WTC11 (cell line): ENCODE measurements around the gene HCST. TPM values are rescaled to one million over a fixed set of nuclear protein-coding genes. Genes with fewer than 3 reads are reported as not detected.

Experiments
- ATAC-seq: fragments of 200-7000 bp; cut with Tn5 transposase; 2 replicates; pipeline ENCODE4 v1.10.0; 2021; ENCODE audit warnings: mild to moderate bottlenecking, moderate library complexity
- CTCF ChIA-PET: fragments of 300-600 bp; sonication (Branson Sonifier 250); formaldehyde crosslinking; loops from one replicate; lab custom pipeline; 2021; ENCODE audit warnings: antibody characterized with exemption; lab: Charles Lee
- POLR2A ChIA-PET: fragments of 350-600 bp; sonication (Branson Sonifier 250); formaldehyde crosslinking; loops from one replicate; lab custom pipeline; 2021; ENCODE audit warnings: antibody characterized with exemption; lab: Charles Lee
- DNase-seq: peaks from one replicate; pipeline ENCODE4 v3.0.0; 2021; ENCODE audit warnings: low spot score
- H3K27ac Mint-ChIP-seq: 2 replicates; pipeline ENCODE4 v1.8.0; 2021; ENCODE audit warnings: mixed read lengths
- H3K27me3 Mint-ChIP-seq: 2 replicates; pipeline ENCODE4 v1.8.0; 2021; ENCODE audit warnings: low read depth, mild to moderate bottlenecking, moderate library complexity, mixed read lengths
- H3K36me3 Mint-ChIP-seq: 2 replicates; pipeline ENCODE4 v1.8.0; 2021; ENCODE audit warnings: mixed read lengths
- H3K4me1 Mint-ChIP-seq: 2 replicates; pipeline ENCODE4 v1.8.0; 2022; ENCODE audit warnings: mixed read lengths
- H3K4me3 Mint-ChIP-seq: 2 replicates; pipeline ENCODE4 v1.8.0; 2021; ENCODE audit warnings: mild to moderate bottlenecking, moderate library complexity, mixed read lengths
- H3K9me3 Mint-ChIP-seq: 2 replicates; pipeline ENCODE4 v1.8.0; 2021; ENCODE audit warnings: mixed read lengths
- FOXK1 ChIP-seq: sonication (generic); formaldehyde crosslinking; IDR thresholded peaks from 2 replicates; pipeline ENCODE4 v1.8.0; 2022; ENCODE audit warnings: mild to moderate bottlenecking, moderate library complexity, missing genetic modification reagents
- KAT7 ChIP-seq: sonication (generic); formaldehyde crosslinking; IDR thresholded peaks from 2 replicates; pipeline ENCODE4 v1.8.1; 2023; ENCODE audit warnings: missing genetic modification reagents, mild to moderate bottlenecking, borderline replicate concordance
- TCF7 ChIP-seq: sonication (generic); formaldehyde crosslinking; IDR thresholded peaks from 2 replicates; pipeline ENCODE4 v1.8.0; 2022; ENCODE audit warnings: mild to moderate bottlenecking, low read depth, missing genetic modification reagents, moderate library complexity
- TP53 ChIP-seq: sonication (generic); formaldehyde crosslinking; IDR thresholded peaks from 2 replicates; pipeline ENCODE4 v1.8.1; 2023; ENCODE audit warnings: mild to moderate bottlenecking, missing genetic modification reagents
- total RNA-seq: library from RNA; stranded (reverse); gene quantifications from 3 replicates; pipeline ENCODE4 v1.2.3, GENCODE V29; 2021
- TF ChIP-seq, protein P1 (sequence below): sonication (generic); formaldehyde crosslinking; conservative IDR thresholded peaks from 2 replicates; pipeline ENCODE4 v1.8.1; 2023; ENCODE audit warnings: mild to moderate bottlenecking, low read depth, missing genetic modification reagents, moderate library complexity
- TF ChIP-seq, protein P2 (sequence below): sonication (generic); formaldehyde crosslinking; IDR thresholded peaks from 2 replicates; pipeline ENCODE4 v1.8.1; 2023; ENCODE audit warnings: mild to moderate bottlenecking, missing genetic modification reagents, moderate library complexity
- TF ChIP-seq, protein P3 (sequence below): fragments of 250-450 bp; sonication (Bioruptor Pico); conservative IDR thresholded peaks from 2 replicates; pipeline ENCODE4 v1.9.0; 2021; ENCODE audit warnings: mild to moderate bottlenecking
- TF ChIP-seq, protein P4 (sequence below): sonication (generic); formaldehyde crosslinking; IDR thresholded peaks from 2 replicates; pipeline ENCODE4 v1.8.1; 2022; ENCODE audit warnings: mild to moderate bottlenecking, moderate library complexity, missing genetic modification reagents
- TF ChIP-seq, protein P5 (sequence below): fragments of 250-450 bp; sonication (Bioruptor Pico); IDR thresholded peaks from 2 replicates; pipeline ENCODE4 v1.9.0; 2021; ENCODE audit warnings: mild to moderate bottlenecking, borderline replicate concordance
- TF ChIP-seq, protein P6 (sequence below): fragments of 250-450 bp; sonication (Bioruptor Pico); IDR thresholded peaks from 2 replicates; pipeline ENCODE4 v2.1.2; 2022; ENCODE audit warnings: mild to moderate bottlenecking, moderate library complexity
- TF ChIP-seq, protein P7 (sequence below): sonication (generic); formaldehyde crosslinking; IDR thresholded peaks from 2 replicates; pipeline ENCODE4 v1.8.1; 2022; ENCODE audit warnings: missing genetic modification reagents, borderline replicate concordance
- TF ChIP-seq, protein P8 (sequence below): fragments of 250-450 bp; sonication (Bioruptor Pico); IDR thresholded peaks from 2 replicates; pipeline ENCODE4 v1.9.0; 2021; ENCODE audit warnings: mild to moderate bottlenecking

The HCST gene
- total RNA-seq, 1 experiment from 2014 or later, result 1.9 TPM

DNA sequence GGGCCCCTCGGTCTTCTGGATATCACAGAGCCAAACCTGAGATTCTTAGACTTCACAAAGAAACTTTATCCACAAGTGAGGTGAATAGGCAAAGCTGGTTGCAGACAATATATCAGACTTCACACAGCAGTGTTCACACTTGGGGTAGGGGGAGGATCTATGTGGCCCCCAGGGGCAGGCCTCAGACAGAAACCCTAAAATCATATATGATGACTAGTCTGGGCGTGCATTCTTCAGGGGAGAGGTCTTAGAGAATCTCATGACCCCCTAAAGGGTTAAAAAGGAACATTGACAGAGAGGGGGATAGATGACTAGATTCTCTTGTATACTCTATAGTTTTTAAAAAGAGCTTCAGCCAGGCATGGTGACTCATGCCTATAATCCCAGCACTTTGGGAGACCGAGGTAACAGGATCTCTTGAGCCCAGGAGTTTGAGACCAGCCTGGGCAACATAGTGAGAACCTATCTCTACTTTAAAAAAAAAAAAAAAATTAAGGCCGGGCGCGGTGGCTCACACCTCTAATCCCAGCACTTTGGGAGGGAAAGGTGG lies 2.9 kb downstream of the HCST start:
- TF ChIP-seq FOXK1 (no peak), KAT7 (CRISPR knock-in tag) (no peak), TCF7 (no peak), TP53 (CRISPR knock-in tag) (no peak)
- TF ChIP-seq, protein P1, sequence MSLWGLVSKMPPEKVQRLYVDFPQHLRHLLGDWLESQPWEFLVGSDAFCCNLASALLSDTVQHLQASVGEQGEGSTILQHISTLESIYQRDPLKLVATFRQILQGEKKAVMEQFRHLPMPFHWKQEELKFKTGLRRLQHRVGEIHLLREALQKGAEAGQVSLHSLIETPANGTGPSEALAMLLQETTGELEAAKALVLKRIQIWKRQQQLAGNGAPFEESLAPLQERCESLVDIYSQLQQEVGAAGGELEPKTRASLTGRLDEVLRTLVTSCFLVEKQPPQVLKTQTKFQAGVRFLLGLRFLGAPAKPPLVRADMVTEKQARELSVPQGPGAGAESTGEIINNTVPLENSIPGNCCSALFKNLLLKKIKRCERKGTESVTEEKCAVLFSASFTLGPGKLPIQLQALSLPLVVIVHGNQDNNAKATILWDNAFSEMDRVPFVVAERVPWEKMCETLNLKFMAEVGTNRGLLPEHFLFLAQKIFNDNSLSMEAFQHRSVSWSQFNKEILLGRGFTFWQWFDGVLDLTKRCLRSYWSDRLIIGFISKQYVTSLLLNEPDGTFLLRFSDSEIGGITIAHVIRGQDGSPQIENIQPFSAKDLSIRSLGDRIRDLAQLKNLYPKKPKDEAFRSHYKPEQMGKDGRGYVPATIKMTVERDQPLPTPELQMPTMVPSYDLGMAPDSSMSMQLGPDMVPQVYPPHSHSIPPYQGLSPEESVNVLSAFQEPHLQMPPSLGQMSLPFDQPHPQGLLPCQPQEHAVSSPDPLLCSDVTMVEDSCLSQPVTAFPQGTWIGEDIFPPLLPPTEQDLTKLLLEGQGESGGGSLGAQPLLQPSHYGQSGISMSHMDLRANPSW (CRISPR knock-in tag), result no peak
- H3K27me3 Mint-ChIP-seq, result peaks cover 18% of the 10 kb centered on the region
- ChIA-PET CTCF (interaction anchor here (0.7 kb wide), 1 partner anchor 112 kb away, joined by 4 read pairs; no protein-coding TSS in a partner anchor), POLR2A (no interaction called here)
- DNase-seq (no peak), ATAC-seq (no peak)
- no peak overlapping the region for H3K4me3 Mint-ChIP-seq
- peaks cover 35% of the 10 kb centered on the region for H3K4me1 Mint-ChIP-seq
- H3K27ac Mint-ChIP-seq, result no peak overlapping the region
- no peaks in the 10 kb centered on the region for H3K9me3 Mint-ChIP-seq
- H3K36me3 Mint-ChIP-seq, result no peaks in the 10 kb centered on the region

DNA sequence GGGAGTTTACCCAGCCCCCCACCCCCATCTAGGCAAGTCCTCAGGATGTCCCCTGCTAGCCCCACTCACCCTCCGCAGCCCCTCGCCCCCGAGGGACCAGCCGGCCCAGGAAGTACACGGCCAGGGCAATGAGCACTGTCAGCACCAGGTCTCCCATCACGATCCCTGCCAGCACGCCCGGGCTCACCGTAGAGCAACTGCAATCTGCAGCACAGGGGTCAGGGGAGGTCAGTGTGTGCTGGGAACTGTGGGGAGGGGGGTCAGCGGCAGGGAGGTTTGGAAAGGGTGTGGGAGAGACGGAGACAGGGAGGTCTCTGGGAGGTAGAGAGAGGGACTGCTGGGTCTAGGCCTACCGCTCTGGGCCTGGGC lies 5.0 kb downstream of the HCST start:
- TF ChIP-seq, protein P2, sequence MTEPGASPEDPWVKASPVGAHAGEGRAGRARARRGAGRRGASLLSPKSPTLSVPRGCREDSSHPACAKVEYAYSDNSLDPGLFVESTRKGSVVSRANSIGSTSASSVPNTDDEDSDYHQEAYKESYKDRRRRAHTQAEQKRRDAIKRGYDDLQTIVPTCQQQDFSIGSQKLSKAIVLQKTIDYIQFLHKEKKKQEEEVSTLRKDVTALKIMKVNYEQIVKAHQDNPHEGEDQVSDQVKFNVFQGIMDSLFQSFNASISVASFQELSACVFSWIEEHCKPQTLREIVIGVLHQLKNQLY (CRISPR knock-in tag), result no peak
- TF ChIP-seq, protein P3, sequence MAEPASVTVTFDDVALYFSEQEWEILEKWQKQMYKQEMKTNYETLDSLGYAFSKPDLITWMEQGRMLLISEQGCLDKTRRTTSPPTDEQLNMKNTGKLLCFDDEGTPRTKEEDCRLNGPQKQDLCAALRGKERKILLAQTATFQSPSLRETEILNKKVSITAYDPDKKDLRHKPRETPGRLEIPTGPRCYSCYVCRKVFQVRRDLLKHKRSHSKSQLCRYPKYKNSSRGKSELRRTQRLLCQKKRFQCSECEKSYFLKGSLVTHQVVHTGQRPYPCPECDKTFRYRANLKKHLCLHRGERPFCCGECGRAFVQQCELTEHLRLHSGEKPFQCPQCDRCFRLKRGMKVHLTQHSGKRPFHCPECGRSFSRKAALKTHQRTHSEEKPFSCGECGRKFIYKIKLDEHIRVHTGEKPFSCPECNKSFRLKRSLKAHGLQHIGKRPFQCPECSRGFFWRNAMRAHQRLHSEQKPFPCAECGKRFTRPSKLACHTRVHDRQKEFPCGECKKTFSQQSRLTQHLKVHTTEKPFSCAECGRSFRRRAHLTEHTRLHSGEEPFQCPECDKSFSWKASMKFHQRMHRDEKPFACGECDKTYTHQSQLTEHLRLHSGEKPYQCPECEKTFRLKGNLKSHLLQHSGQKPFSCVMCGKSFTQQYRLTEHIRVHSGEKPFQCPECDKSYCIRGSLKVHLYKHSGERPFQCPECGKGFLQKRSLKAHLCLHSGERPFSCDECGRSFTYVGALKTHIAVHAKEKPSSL (CRISPR knock-in tag), result no peak
- TF ChIP-seq, protein P4, sequence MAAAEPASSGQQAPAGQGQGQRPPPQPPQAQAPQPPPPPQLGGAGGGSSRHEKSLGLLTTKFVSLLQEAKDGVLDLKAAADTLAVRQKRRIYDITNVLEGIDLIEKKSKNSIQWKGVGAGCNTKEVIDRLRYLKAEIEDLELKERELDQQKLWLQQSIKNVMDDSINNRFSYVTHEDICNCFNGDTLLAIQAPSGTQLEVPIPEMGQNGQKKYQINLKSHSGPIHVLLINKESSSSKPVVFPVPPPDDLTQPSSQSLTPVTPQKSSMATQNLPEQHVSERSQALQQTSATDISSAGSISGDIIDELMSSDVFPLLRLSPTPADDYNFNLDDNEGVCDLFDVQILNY (CRISPR knock-in tag), result no peak
- TF ChIP-seq, protein P5, sequence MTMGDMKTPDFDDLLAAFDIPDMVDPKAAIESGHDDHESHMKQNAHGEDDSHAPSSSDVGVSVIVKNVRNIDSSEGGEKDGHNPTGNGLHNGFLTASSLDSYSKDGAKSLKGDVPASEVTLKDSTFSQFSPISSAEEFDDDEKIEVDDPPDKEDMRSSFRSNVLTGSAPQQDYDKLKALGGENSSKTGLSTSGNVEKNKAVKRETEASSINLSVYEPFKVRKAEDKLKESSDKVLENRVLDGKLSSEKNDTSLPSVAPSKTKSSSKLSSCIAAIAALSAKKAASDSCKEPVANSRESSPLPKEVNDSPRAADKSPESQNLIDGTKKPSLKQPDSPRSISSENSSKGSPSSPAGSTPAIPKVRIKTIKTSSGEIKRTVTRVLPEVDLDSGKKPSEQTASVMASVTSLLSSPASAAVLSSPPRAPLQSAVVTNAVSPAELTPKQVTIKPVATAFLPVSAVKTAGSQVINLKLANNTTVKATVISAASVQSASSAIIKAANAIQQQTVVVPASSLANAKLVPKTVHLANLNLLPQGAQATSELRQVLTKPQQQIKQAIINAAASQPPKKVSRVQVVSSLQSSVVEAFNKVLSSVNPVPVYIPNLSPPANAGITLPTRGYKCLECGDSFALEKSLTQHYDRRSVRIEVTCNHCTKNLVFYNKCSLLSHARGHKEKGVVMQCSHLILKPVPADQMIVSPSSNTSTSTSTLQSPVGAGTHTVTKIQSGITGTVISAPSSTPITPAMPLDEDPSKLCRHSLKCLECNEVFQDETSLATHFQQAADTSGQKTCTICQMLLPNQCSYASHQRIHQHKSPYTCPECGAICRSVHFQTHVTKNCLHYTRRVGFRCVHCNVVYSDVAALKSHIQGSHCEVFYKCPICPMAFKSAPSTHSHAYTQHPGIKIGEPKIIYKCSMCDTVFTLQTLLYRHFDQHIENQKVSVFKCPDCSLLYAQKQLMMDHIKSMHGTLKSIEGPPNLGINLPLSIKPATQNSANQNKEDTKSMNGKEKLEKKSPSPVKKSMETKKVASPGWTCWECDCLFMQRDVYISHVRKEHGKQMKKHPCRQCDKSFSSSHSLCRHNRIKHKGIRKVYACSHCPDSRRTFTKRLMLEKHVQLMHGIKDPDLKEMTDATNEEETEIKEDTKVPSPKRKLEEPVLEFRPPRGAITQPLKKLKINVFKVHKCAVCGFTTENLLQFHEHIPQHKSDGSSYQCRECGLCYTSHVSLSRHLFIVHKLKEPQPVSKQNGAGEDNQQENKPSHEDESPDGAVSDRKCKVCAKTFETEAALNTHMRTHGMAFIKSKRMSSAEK (CRISPR knock-in tag), result no peak
- TF ChIP-seq, all 79 proteins: peak for 0
- POLR2A ChIA-PET, result no interaction called here
- no peaks in the 10 kb centered on the region for H3K36me3 Mint-ChIP-seq
- CTCF ChIA-PET, result no interaction called here
- DNase-seq (no peak), ATAC-seq (no peak; the same call in 1 of the 2 replicates)
- no peaks in the 10 kb centered on the region for H3K9me3 Mint-ChIP-seq
- no peak overlapping the region for H3K4me3 Mint-ChIP-seq
- H3K4me1 Mint-ChIP-seq, result peaks cover 28% of the 10 kb centered on the region
- peaks cover 13% of the 10 kb centered on the region for H3K27me3 Mint-ChIP-seq
- H3K27ac Mint-ChIP-seq, result no peak overlapping the region

DNA sequence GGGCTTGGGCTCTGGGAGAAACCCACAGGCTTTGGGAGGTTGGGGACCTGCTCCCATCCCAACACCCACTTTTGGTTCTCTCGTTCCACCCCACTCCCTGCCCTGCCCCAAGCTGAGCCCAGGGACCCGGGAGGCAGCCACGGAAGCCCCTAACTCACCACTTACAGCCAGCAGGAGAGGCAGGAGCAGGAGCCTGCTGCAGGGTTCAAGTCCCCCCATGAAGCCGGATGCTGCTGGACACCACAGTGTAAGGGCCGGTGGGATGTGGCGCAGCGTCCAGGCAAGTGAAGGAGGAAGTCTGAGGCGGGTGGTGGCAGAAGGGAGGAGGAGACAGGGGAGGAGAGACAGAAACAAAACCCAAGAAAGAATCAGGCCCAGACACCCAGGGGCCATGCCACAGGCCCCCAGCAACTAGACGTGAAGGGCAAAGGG lies 5.7 kb downstream of the HCST start, which contains the start of gene TYROBP:
Gene TYROBP (minus strand): TSS at position 286 of the 432 bp plus-strand sequence. CDS start 67 bp downstream, at position 219.
- Mint-ChIP-seq H3K27ac (no peak within 1 kb of the TSS), H3K4me3 (no peak within 1 kb of the TSS), H3K27me3 (peaks cover 6% of the 10 kb centered on the region), H3K9me3 (no peaks in the 10 kb centered on the region), H3K36me3 (no peaks in the 10 kb centered on the region), H3K4me1 (peaks cover 23% of the 10 kb centered on the region)
- ChIA-PET CTCF (interaction anchor here (0.6 to 1.1 kb wide), 2 partner anchors 88 to 94 kb away, joined by 3 read pairs; no protein-coding TSS in a partner anchor), POLR2A (no interaction called here)
- DNase-seq (no peak), ATAC-seq (no peak)
- TF ChIP-seq, protein P6, sequence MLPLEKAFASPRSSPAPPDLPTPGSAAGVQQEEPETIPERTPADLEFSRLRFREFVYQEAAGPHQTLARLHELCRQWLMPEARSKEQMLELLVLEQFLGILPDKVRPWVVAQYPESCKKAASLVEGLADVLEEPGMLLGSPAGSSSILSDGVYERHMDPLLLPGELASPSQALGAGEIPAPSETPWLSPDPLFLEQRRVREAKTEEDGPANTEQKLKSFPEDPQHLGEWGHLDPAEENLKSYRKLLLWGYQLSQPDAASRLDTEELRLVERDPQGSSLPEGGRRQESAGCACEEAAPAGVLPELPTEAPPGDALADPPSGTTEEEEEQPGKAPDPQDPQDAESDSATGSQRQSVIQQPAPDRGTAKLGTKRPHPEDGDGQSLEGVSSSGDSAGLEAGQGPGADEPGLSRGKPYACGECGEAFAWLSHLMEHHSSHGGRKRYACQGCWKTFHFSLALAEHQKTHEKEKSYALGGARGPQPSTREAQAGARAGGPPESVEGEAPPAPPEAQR, result no peak
- TF ChIP-seq, protein P7, sequence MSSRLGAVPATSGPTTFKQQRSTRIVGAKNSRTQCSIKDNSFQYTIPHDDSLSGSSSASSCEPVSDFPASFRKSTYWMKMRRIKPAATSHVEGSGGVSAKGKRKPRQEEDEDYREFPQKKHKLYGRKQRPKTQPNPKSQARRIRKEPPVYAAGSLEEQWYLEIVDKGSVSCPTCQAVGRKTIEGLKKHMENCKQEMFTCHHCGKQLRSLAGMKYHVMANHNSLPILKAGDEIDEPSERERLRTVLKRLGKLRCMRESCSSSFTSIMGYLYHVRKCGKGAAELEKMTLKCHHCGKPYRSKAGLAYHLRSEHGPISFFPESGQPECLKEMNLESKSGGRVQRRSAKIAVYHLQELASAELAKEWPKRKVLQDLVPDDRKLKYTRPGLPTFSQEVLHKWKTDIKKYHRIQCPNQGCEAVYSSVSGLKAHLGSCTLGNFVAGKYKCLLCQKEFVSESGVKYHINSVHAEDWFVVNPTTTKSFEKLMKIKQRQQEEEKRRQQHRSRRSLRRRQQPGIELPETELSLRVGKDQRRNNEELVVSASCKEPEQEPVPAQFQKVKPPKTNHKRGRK, result no peak
- TF ChIP-seq, protein P8, sequence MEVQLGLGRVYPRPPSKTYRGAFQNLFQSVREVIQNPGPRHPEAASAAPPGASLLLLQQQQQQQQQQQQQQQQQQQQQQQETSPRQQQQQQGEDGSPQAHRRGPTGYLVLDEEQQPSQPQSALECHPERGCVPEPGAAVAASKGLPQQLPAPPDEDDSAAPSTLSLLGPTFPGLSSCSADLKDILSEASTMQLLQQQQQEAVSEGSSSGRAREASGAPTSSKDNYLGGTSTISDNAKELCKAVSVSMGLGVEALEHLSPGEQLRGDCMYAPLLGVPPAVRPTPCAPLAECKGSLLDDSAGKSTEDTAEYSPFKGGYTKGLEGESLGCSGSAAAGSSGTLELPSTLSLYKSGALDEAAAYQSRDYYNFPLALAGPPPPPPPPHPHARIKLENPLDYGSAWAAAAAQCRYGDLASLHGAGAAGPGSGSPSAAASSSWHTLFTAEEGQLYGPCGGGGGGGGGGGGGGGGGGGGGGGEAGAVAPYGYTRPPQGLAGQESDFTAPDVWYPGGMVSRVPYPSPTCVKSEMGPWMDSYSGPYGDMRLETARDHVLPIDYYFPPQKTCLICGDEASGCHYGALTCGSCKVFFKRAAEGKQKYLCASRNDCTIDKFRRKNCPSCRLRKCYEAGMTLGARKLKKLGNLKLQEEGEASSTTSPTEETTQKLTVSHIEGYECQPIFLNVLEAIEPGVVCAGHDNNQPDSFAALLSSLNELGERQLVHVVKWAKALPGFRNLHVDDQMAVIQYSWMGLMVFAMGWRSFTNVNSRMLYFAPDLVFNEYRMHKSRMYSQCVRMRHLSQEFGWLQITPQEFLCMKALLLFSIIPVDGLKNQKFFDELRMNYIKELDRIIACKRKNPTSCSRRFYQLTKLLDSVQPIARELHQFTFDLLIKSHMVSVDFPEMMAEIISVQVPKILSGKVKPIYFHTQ (CRISPR knock-in tag), result no peak
